GM12872 (cell line): Measurements from ENCODE around the gene OR1F1.

Source experiments
- TF ChIP-seq, protein P1 (sequence below): IDR thresholded peaks from 3 replicates; pipeline ENCODE4 v1.5.1; 2011; ENCODE audit warnings: low read depth, mild to moderate bottlenecking, low read length, moderate library complexity; ENCODE audit not compliant: insufficient read depth

The OR1F1 gene

GRCh38 chr16:3148256-3149192 lies 39.5 kb upstream of the OR1F1 start:
- TF ChIP-seq, protein P1, sequence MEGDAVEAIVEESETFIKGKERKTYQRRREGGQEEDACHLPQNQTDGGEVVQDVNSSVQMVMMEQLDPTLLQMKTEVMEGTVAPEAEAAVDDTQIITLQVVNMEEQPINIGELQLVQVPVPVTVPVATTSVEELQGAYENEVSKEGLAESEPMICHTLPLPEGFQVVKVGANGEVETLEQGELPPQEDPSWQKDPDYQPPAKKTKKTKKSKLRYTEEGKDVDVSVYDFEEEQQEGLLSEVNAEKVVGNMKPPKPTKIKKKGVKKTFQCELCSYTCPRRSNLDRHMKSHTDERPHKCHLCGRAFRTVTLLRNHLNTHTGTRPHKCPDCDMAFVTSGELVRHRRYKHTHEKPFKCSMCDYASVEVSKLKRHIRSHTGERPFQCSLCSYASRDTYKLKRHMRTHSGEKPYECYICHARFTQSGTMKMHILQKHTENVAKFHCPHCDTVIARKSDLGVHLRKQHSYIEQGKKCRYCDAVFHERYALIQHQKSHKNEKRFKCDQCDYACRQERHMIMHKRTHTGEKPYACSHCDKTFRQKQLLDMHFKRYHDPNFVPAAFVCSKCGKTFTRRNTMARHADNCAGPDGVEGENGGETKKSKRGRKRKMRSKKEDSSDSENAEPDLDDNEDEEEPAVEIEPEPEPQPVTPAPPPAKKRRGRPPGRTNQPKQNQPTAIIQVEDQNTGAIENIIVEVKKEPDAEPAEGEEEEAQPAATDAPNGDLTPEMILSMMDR = no peak

DNA sequence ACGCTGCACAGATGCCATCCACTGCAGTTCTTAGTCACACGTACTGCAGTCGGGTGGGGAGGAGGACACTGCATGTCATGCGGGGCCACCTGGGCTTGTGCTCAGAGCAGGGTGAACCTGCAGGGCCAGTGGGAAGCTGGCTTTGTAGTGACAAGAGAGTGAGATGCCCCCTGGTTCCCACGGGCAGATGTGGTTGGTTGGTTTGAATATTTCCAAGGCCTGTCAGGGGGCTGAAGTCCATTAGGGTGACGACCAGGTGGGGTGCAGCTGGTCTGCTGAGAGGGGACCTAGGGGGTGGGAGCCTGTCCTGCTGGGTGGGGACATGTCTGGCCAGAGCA lies 38.8 kb upstream of the OR1F1 start:
- TF ChIP-seq, protein P1 = no peak

- TF ChIP-seq, protein P1 = peak; percentile 65
Observed at GRCh38 chr16:3149630-3150345, 38.2 kb upstream of the OR1F1 start.

- TF ChIP-seq, protein P1 = no peak
Observed at GRCh38 chr16:3150346-3151218, 37.4 kb upstream of the OR1F1 start.

- TF ChIP-seq, protein P1 = no peak
Observed at GRCh38 chr16:3152027-3152276, 36.1 kb upstream of the OR1F1 start.

DNA sequence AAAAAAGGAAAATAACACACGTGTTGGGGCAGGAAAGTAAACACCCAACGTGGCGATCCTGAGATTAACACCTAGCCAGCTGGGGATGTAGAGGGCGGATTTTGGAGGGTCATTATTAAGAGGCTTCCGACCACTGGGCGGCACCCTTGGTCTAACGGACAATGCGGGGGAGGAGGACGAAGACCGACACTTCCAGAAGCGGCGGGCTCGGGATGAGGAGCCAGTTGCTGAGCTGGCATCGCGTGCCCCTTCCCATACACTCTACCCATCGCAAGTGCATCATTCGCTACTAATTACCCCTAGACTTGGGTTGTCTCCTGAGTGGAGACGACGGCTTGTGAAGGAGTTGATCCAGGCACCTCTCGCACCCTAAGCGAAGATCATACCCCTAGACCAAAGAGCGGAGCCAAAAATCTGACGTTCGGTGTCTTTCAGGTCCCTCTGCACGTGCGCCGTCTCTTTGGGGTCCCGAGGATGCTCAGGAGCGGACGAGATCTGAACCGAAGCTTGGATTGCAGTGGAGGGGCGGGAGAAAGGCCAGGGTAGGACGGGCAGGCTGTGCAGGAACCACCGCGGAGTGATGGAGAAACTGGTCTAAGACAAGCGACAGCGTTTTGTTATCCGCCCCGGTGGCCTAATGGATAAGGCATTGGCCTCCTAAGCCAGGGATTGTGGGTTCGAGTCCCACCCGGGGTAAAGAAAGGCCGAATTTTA lies 35.6 kb upstream of the OR1F1 start:
- TF ChIP-seq, protein P1 = peak; percentile 51
